HG03571 (cell line): ENCODE data around the gene PDE7B.

Experiments used
- ATAC-seq: cut with Tn5 transposase; IDR thresholded peaks from one replicate; pipeline ENCODE4 v1.9.1; 2021; ENCODE audit not compliant: unreplicated experiment

The PDE7B gene

DNA sequence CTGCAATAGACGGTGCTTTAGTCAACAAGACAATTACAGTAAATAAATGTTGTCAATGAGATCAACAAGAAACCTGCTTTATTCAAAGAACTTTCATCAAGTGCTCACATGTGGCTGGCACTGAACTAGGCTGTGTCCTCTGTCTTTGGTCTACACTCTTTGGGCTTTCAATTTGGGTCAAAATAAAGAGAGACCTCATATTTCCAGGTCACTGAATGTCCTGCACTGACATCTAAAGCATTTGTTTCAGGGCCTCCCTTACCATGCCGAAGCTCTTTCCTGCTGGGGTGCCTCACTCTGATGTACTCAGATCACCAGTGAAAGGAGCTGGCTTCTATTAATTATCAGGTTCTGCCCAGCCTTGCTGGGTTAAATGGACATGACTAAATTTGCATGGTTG, 32.0 kb downstream of the PDE7B start:
- no peak for ATAC-seq

DNA sequence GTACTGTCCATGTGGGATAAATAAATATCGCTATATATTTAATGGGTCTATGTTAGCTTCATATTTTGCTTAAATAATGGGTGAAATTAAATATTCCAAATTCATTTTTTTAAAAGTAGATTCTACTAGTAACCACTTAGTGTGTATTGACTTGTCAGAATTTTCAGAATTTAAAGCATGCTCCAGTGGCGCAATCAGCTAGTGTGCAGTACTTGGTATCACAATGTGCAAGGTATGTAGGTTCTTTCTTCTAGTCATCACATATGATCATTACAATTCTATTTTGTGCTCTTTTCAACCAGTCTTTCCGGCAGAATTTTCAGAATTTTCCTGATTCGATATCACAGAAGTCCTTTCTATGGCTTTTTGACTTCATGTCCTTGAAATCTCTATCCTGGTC, 32.6 kb downstream of the PDE7B start:
- ATAC-seq = no peak

DNA sequence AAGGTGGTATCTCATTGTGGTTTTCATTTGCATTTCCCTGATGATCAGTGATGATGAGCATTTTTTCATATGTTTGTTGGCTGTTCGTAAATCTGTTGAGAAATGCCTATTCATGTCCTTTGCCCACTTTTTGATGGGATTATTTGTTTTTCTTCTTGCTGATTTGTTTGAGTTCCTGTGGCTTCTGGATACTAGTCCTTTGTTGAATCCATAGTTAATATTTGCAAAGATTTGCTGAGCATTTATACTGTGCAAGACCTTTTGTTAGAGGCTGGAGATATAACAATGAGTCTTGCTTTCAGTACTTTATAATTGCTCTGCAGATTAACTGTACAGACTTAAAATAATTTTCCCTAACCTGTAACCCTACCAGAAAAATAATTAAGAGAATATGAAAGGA, 35.6 kb downstream of the PDE7B start:
- no peak for ATAC-seq

DNA sequence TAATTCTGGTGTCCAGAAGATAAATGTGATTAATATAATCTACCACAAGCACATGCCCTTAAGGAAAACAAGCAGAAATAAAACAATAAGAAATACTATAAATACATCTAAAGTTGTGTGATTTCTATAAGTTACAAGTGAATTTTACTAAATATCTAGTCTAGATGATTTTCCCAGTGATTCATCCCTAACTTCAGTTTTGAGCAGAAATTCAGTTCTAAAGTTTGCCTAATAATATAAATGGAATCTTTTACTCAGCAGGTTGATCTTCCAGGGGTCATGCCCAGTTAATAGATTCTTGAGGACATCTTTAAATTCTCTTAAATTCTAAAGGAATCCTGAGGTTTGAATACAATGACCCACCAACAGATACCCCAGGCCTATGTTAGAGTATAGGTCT, 37.3 kb downstream of the PDE7B start:
- ATAC-seq = no peak

DNA sequence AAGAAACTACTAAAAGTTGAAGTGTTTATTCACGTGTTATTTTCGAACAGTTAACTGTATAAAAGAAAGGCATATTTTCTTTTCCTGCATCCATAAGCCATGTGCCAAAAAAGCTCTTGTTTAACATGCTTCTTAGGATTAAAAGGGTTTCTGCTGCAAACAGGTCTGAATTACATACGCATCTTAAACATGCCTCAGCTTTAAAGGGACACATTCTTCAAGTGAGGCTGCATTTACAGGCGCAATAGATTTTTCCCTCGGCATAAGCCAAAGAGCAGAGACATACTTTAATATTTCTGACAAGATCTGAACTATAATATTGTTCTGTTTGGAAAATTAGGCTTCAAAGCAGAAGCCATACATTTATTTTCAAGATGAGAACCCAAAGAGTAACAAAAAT, 39.4 kb downstream of the PDE7B start:
- ATAC-seq = no peak

DNA sequence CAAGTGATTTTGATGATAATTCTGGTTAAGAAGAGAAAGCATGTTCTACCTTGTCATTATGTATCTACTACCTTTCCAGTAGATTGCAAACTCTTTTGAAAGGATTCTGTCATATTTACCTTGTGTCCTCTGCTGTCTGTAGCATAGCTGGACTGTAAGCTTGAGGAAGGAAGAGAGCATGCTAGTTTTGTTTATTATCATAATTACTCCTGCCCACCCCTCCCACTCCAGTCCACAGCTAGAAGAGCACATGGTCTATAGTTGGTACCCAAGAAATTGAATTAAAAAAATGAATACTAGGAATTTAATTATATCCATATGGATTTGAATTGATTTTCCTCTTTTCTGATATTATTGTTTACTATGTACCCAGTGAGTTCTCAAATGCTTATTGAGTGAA, 40.2 kb downstream of the PDE7B start:
- ATAC-seq = no peak

DNA sequence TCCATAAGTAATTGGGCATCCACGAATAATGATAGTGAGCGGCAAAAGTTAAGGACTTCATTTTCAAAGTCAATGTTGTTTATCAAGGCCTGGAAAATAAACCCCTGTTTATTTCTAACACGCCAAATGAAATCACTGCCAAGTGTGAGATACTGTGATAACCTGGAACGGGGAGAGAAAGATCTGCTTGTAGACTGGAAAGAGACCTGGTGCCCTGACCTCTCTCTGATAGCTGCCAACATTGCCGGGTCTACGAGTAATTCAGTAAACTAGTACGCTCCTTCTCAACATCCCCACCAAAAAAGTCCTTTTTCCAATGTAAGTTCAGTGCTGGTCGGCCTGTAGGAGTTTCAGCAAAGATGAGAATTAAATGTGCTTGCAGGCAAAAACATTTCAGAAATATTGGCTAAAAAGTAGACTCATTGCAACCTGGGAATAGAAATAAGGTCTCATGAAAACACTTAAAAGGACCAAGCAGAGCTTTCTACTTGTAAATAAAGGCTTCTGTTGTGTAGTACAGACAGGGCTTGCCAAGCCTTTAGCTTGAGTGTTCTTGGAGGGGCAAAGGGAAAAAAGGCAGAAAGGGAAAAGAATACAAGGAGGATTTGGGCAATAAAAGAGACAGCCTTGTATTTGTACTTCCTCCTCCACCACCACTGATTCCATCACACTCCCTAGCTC, 43.9 kb downstream of the PDE7B start:
- ATAC-seq = no peak

DNA sequence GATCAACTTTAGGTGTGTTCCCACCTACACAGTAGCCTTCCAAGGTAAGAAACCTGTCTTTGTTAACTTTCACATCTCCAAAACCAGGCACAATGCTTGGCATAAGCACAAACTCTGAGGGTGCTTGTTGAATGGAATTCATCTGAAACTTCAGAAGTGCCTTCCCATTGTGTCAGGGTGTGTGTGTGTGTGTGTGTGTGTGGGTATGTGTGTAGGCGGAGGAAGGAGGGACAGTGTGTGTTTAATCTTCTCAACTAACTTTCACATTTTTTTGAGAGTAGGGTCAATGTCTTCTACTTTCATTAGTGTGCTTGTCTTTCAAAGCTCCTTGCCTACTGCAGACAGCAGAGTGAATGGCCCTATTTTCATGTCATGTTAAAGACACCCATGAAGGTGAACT, 45.6 kb downstream of the PDE7B start:
- no peak for ATAC-seq

DNA sequence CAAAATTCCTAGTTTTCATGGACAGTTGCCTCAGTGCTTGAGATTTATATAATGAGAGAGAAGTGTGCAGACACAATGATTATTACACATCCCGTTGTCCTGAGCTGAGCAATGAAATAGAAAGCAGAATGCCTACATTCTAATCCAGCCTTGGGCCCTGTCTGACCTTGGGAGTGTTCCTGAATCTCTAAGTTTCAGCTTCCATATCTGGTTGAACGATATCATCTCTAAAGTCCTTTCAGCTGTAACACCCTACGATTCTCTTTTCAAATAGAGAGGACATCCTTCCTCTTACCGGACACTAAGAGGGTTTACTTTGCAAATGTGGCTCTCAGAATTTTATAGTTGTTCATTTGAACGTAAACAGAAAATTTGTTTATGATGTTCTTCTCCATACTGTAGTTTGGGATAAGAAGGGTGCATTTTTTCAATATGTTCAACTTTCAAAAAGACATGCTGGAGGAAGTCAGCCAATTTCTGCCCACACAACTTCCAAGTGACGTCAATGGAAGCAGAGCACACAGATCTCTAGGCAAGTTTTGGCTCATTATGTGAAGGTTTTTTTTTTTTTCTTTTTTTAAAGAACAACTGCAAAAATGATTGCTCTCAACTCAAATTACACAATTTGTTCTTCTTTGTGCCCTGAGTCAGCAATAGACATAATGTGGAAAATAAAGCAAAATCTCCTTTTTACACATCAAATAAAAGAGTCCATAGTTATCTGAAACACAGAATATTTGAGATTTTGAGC, 50.4 kb downstream of the PDE7B start:
- no peak for ATAC-seq

DNA sequence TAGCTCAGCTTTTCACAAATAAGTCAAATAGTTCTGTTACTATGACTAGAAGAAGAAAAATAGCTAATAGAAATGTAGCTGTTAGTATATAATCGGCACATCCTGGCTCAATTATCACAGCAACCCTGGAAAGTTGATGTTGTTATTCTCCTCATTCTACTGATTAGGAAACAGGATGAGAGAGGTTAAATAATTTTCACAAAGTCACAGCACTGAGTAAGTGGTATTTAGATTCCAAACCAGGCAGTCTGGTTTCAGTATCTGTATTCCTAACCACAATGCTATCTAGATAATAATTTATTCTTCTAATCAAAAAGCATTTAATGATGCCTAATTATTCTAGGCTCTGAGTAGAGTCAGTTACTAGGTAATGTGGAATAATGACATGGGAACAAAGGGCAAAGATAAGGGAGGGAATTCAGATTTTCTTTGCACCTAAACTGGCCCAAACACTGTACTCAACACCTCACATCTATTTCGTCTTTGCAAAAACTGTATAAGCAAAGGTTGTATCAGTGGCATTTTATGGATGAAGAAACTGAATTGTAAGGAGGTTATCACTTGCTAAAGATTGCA, 51.3 kb downstream of the PDE7B start:
- ATAC-seq = no peak

DNA sequence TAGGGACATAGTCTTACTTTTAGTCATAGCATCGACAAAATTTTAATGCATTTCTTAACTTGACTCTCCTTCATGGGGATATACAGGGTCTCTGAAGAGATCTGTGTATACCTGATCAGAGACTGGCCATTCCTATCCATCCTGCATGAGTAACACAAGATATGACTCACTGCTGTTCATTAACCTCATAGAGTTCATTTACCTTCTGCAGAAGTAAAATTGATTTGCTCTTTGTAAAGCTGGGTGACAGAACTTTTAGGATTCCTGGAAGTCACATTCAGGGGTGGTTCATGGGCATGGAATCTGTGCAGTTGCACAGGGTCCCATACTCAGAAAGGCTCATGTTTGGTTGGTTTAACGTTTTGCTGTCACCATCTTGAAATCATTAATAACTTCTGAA, 53.2 kb downstream of the PDE7B start:
- ATAC-seq = no peak

DNA sequence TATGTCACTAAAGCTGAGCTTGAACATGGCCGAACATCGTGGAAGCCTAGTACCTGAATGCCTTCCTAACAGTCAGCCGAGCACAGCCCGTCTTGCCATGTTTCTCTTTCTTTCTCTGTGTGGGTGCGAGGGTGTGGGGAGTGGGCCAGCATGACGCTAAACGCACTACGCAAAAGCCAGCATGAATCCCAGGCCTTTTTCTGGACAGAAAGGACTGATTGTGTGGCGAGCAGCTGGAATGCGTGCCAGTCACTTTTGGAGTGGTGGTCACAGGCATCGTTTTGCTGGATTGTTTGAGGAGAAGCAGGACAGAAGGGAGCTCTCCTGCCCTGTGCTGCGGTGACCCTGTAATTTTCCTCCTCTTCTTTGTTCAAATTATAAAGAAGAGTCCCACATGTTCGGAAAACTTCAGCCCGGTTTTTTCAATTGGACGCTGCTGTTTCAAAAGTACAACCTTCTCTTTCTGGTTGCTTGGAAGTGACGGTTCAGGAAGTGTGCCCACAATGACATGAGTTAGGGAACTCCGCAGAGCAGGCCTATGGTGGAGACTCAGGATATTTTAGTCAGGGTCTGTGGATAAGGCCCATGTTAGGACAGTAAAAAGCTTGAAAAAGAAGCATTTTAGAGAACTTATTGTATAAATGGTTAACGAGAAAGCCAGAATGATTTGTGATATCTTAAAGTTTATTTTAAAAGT, 54.3 kb downstream of the PDE7B start:
- ATAC-seq = no peak

DNA sequence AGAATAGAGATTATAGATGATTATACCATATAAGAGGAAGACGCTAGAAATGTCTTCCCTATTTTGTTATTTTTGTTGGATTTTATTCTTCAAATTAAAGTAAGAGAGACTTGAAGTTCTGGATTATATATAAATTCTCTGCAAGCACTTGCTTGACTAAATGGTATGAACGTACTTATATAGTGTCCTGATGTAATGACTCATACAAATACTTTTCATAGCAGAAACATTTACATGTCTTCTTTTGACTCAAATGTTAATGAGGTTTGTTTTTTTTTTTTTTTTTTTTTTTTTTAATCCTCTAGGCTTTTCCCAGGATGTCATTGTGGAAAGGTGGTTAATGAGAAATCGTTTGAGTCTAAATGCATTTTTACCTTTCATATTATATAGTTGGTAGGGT, 55.0 kb downstream of the PDE7B start:
- ATAC-seq = no peak

DNA sequence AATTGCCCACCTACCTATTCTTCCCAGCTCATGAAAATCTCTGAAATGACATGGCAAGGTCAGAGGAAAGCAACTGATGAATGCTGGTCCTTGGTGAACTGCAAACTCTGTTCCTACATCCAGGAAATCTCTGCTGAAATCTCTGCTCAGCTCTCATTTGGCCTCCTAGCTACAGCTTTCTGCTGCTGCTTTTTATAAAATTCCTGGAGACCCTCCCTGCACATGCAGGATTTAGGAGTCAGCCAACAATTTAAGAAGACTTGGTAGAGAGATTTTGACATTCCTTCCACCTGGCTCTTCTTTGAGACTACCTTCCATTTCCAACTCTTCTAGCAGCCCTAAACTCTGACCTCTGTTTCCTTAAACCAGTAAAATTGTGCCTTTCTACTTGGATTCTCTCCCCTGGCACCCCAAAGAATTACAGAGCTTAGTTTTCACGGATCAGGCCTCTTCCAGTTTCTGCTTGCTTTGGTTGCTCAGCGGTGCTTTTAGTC, 55.5 kb downstream of the PDE7B start:
- no peak for ATAC-seq

DNA sequence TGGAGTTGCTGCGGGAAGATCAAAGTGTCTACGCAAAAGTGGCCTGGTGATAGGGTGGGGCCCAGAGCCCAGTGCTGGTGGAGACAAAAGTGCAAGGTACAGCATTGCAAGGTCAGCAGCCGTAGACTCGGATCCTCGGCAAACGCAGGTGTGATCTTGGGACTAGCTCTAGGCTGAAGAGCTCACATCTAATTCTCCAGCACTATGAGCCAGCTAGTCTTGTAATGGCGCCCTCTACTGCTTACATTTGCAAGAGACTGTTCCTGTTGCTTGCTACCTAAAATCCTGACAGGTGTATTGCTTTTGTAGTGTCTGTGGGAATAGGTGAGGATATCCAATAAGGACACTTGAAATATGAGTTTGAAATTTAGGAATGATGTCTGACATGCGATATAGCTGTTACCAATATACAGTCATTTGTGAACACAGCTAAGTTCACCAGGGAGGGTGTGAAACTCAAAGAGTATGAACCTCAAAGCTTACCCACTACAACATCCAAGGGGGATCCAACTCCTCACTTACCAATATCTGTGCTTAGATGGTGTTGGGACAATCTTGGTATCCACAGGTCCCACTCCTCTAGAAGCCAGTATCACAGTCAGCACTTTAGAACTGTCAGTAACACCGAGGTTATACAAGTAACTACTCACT, 58.4 kb downstream of the PDE7B start:
- peak; percentile 85 for ATAC-seq

DNA sequence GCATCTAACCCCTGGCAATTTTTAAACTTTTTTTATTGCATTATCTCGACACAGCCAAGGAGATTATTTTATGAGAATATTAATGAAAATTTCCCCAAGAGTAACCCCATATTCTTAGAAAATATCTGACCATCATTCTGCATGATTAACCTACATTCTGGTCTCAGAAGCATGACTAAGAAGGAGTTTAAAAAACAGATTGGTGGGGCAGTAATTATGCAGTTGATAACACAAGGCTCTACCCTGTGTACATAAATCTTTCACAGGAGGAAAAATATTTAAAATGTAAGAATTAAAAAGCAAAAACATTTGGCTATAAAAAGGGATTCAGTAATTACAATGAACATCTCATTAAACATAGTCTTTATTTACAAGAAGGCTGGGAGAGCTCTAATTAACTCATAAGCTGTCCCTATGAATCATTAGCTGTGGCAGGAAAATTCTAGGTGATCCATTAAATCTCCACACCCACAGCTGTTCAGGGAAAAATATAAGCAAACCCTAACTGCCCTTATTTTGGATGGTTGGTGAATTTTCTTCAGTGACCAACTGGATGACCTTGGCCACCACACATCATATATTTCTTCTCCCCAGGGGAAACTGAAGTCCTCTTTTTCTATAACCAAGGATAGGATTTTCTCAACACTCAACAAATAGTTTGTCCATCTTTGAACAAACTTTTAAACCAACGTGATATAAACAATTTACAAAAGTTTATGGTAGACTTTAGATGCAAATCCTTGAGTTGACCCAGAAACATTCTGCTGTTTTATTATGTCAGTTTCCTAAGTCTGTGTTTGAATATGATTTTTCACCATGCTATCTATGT, 59.5 kb downstream of the PDE7B start:
- ATAC-seq = no peak

DNA sequence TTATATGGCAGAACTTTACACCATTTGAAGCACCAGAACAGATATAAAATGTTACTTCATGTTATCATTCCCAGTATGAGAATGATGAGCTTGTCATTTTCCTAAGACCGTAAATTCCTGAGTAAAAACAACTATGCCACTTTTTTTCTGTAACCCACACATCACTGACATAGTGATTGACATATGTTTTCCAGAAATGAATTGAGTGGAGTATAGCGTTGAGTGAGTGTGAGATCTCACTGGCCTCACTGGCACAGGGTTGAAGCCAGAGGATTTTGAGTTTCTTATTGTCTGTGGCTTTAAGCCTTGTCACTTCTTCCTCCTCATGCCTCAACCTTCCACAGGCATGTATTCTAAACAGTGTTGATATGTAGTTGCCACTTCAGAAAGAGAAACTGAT, 62.3 kb downstream of the PDE7B start:
- ATAC-seq = no peak

DNA sequence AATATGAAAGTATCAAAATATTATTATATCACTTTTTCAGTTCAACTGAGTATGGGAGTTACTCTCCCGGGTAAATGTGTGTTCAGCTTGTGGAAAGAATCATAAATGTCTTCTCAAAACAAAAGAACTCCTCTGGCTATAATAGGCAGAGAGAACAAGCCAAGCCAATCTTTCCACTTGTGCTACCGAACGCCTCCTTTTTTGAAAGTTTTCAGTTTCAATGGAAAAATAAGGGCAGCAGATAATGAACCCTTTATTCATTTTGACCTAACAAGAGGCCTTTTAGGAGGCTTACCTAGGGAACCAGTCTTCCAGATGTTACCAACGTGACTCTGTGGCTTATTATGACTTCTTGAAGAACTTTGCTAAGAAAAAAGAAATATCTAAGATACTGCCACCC, 67.5 kb downstream of the PDE7B start:
- ATAC-seq = no peak

DNA sequence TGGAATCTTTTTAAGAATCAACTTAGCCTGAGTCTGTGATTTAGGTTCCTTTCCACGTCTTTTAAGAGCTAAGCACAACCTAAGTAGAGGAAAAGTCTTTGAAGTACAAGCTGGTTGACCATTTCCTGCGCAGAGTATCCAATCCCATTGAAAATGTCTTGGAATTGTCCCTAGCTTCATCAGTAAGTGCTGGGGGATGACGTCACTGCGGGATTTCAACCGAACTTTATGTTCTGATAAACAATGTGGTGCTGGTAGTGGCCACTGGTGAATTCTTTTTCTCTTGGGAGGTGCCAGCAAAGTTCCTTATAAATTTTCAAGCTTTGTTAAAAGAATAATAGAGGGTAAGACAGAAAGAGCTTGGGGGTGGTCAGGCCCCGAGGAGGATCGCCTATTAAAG, 69.2 kb downstream of the PDE7B start:
- no peak for ATAC-seq

DNA sequence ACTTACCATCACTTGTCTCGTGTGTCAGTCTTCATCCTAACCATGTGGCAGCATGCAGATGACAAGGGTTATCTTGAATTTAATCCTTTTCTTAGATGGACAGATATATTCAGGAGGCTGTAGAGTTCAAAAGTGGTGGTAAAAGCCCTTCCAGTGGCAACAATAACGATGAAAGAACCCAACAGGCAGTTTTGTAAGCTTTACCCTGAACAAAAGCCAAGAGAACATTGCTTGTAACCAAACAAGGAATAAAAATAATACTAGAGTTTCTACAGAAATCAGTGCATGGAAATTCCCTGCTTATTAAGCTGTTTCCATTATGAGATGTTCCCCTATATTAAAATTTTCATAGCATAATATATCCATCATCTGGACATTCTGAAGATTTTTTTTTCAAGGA, 69.7 kb downstream of the PDE7B start:
- no peak for ATAC-seq
